ENCODE data around the gene GBP4.
"Not testable (repeated sequence)": the region's sequence is repeated elsewhere in the genome, so short reads cannot be mapped to it uniquely, and the experiment has no call there.

The GBP4 gene, protein sequence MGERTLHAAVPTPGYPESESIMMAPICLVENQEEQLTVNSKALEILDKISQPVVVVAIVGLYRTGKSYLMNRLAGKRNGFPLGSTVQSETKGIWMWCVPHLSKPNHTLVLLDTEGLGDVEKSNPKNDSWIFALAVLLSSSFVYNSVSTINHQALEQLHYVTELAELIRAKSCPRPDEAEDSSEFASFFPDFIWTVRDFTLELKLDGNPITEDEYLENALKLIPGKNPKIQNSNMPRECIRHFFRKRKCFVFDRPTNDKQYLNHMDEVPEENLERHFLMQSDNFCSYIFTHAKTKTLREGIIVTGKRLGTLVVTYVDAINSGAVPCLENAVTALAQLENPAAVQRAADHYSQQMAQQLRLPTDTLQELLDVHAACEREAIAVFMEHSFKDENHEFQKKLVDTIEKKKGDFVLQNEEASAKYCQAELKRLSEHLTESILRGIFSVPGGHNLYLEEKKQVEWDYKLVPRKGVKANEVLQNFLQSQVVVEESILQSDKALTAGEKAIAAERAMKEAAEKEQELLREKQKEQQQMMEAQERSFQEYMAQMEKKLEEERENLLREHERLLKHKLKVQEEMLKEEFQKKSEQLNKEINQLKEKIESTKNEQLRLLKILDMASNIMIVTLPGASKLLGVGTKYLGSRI

GRCh38 chr1:89198491-89199072 is at the start of gene GBP4:
TSS of gene GBP4 (minus strand) at chr1:89198942. CDS start at chr1:89198834, 108 bp downstream.
- H3K9me3 ChIP-seq (ENCODE audit: control insufficient read depth, low read depth, low read length) = no peaks in the 10 kb centered on the region
- H3K9ac ChIP-seq (ENCODE audit: low read length) = no peak within 1 kb of the TSS
- H3K4me3 ChIP-seq (ENCODE audit: low read length) = no peak within 1 kb of the TSS
- H3K27me3 ChIP-seq (ENCODE audit: control insufficient read depth, insufficient read depth, low read length) = no peaks in the 10 kb centered on the region
- H3K27ac ChIP-seq (ENCODE audit: low read length) = no peak within 1 kb of the TSS
- no peaks in the 10 kb centered on the region for H3K36me3 ChIP-seq (ENCODE audit: control insufficient read depth, low read depth, low read length)
- no peaks in the 10 kb centered on the region for H3K4me1 ChIP-seq (ENCODE audit: control insufficient read depth, low read depth, low read length)

DNA sequence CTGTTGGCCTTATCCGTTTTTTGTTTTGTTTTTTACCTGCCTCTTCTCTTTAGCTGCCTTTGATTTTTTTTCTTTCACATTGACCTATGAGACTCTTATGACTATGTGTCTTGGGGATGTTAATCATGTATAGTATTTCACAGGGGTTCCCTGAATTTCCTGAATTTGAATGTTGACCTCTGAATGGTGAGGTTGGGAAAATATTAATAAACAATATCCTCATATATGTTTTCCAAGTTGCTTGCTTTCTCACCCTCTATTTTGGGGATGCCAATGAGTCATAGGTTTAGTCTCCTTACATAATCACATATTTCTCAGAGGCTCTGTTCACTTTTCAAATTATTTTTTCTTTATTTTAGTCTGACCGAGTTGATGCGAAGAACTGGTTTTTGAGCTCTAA is 44.3 kb upstream of the GBP4 start:
- Histone ChIP-seq H3K9ac (ENCODE audit: low read length) (no peak overlapping the region), H3K27ac (ENCODE audit: low read length) (no peak overlapping the region), H3K36me3 (ENCODE audit: control insufficient read depth, low read depth, low read length) (no peaks in the 10 kb centered on the region), H3K4me3 (ENCODE audit: low read length) (no peak overlapping the region), H3K4me1 (ENCODE audit: control insufficient read depth, low read depth, low read length) (peaks cover 18% of the 10 kb centered on the region), H3K27me3 (ENCODE audit: control insufficient read depth, insufficient read depth, low read length) (no peaks in the 10 kb centered on the region), H3K9me3 (ENCODE audit: control insufficient read depth, low read depth, low read length) (no peaks in the 10 kb centered on the region)

DNA sequence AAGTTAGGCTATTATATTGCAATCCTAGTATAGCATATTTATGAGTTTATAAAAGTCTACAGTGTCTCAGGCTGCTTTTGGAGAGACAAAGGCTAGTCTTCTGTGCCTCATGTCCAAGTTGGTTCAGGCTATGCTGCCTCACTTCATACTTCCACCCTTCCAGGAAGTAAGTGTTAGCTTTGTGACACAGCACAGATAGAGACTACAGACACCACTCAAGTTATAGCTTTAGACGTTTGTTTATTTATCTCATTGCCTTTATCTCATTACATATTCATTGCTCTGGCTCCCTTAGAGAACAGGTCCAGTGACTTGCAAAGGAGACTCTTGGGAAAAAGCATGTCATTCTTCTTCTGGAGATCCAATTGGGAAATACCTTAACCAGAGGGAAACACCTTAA is 22.6 kb upstream of the GBP4 start:
- Histone ChIP-seq H3K9ac (ENCODE audit: low read length) (no peak overlapping the region), H3K4me1 (ENCODE audit: control insufficient read depth, low read depth, low read length) (no peaks in the 10 kb centered on the region), H3K27ac (ENCODE audit: low read length) (no peak overlapping the region), H3K36me3 (ENCODE audit: control insufficient read depth, low read depth, low read length) (no peaks in the 10 kb centered on the region), H3K27me3 (ENCODE audit: control insufficient read depth, insufficient read depth, low read length) (no peaks in the 10 kb centered on the region), H3K4me3 (ENCODE audit: low read length) (no peak overlapping the region), H3K9me3 (ENCODE audit: control insufficient read depth, low read depth, low read length) (peaks cover 3% of the 10 kb centered on the region)

DNA sequence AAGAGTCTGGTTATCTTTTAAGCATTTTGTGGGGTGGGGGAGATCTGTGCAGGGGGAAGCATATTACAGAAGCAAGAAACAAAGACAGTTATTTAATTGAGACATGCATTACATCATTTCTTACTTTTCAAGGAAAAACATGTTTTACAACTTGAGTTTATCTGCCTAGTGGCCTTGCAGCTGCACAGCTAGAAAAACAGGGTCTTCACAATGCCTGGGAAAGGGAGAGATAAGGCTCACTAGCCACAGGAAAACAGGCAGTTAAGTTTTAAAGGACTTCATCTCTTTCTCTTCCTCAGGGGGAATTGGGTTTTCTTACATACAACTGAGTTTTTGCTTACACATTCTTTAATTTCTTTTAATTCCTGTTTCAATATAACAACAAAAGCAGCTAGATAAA is 21.1 kb upstream of the GBP4 start:
- not testable (repeated sequence) for H3K36me3 ChIP-seq (ENCODE audit: control insufficient read depth, low read depth, low read length); H3K9ac ChIP-seq (ENCODE audit: low read length); H3K27ac ChIP-seq (ENCODE audit: low read length); H3K27me3 ChIP-seq (ENCODE audit: control insufficient read depth, insufficient read depth, low read length); H3K4me3 ChIP-seq (ENCODE audit: low read length); H3K9me3 ChIP-seq (ENCODE audit: control insufficient read depth, low read depth, low read length); H3K4me1 ChIP-seq (ENCODE audit: control insufficient read depth, low read depth, low read length)

GRCh38 chr1:89218941-89219340 is 20.2 kb upstream of the GBP4 start:
- not testable (repeated sequence) for H3K9ac ChIP-seq (ENCODE audit: low read length); H3K27ac ChIP-seq (ENCODE audit: low read length); H3K4me1 ChIP-seq (ENCODE audit: control insufficient read depth, low read depth, low read length); H3K27me3 ChIP-seq (ENCODE audit: control insufficient read depth, insufficient read depth, low read length); H3K36me3 ChIP-seq (ENCODE audit: control insufficient read depth, low read depth, low read length); H3K9me3 ChIP-seq (ENCODE audit: control insufficient read depth, low read depth, low read length); H3K4me3 ChIP-seq (ENCODE audit: low read length)

DNA sequence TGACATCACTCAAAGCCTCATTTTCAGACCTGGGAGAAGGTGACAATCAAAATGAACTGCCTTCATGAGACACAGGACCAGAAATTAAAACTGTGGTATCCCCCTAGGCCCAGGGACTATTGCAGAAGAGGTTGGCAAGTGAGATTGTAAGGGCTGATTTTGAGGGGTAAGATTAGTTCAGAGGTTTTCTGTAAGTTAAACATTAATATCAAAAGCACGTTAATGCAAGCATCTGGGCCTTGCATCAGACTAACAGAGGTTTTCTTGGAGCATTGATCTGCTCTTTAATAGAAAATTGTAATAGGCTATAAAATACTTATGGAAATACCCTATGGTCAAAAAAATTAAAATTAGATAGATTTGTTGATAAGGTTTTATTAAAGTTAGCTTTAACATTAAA is 14.6 kb upstream of the GBP4 start:
- H3K36me3 ChIP-seq (ENCODE audit: control insufficient read depth, low read depth, low read length) = no peaks in the 10 kb centered on the region
- H3K27ac ChIP-seq (ENCODE audit: low read length) = no peak overlapping the region
- peaks cover 21% of the 10 kb centered on the region for H3K9me3 ChIP-seq (ENCODE audit: control insufficient read depth, low read depth, low read length)
- no peak overlapping the region for H3K9ac ChIP-seq (ENCODE audit: low read length)
- no peaks in the 10 kb centered on the region for H3K27me3 ChIP-seq (ENCODE audit: control insufficient read depth, insufficient read depth, low read length)
- no peak overlapping the region for H3K4me3 ChIP-seq (ENCODE audit: low read length)
- no peaks in the 10 kb centered on the region for H3K4me1 ChIP-seq (ENCODE audit: control insufficient read depth, low read depth, low read length)

DNA sequence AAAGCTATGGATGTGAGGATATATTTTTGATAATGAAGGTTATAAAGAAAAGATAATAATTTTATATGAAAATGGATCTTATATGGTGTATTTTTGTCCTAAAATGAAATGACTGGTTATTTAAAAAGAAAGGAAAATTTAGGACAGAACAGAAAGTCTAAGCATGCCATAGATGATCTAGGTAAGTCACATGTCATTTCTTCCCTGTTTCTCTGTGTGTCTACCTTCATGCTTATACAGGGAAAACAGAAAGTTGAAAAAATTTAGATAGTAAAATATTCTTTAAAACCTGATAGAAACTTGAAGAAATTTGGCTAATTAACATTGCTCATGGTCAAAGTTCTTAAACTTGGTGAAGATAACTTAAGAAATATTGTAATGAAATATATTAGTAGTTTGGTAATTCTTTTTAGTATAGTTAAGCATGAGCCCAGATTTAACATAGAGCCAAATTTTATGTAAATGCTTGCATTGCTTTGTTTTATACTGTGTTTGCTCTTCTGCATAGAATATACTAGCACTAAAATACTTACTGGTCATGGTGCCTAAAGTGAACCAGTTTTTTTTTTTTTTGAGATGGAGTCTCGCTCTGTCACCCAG is 12.4 kb upstream of the GBP4 start:
- no peaks in the 10 kb centered on the region for H3K27me3 ChIP-seq (ENCODE audit: control insufficient read depth, insufficient read depth, low read length)

GRCh38 chr1:89206373-89206772 is 7.6 kb upstream of the GBP4 start:
- Histone ChIP-seq H3K36me3 (ENCODE audit: control insufficient read depth, low read depth, low read length) (no peaks in the 10 kb centered on the region), H3K4me1 (ENCODE audit: control insufficient read depth, low read depth, low read length) (no peaks in the 10 kb centered on the region), H3K9ac (ENCODE audit: low read length) (no peak overlapping the region), H3K27me3 (ENCODE audit: control insufficient read depth, insufficient read depth, low read length) (no peaks in the 10 kb centered on the region), H3K9me3 (ENCODE audit: control insufficient read depth, low read depth, low read length) (peaks cover 16% of the 10 kb centered on the region), H3K27ac (ENCODE audit: low read length) (no peak overlapping the region), H3K4me3 (ENCODE audit: low read length) (no peak overlapping the region)

More for the DNA sequence above, 12.4 kb upstream of the GBP4 start:
- H3K9ac ChIP-seq (ENCODE audit: low read length) = no peak overlapping the region
- no peak overlapping the region for H3K27ac ChIP-seq (ENCODE audit: low read length)
- H3K9me3 ChIP-seq (ENCODE audit: control insufficient read depth, low read depth, low read length) = peaks cover 18% of the 10 kb centered on the region
- H3K4me3 ChIP-seq (ENCODE audit: low read length) = no peak overlapping the region
- no peaks in the 10 kb centered on the region for H3K4me1 ChIP-seq (ENCODE audit: control insufficient read depth, low read depth, low read length)
- H3K36me3 ChIP-seq (ENCODE audit: control insufficient read depth, low read depth, low read length) = no peaks in the 10 kb centered on the region

DNA sequence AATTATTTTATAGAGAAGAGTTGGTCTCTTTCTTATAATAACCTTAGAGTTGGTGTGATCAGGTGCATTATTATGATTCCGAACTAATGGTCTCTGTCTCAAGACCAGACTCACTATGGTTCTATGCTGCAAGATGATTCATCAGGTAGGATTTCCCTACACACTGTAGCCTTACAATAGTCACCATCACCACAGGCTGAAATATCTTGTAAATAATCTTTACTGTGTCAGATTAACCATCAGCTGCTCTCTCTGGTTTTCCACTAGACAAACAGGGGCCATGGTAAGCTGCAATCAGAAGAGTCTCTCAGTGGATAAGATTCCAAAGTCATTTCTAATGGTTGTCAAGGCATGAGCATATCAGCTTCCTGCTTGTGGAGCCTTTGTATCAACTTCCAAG is 4.4 kb upstream of the GBP4 start:
- peaks cover 8% of the 10 kb centered on the region for H3K9me3 ChIP-seq (ENCODE audit: control insufficient read depth, low read depth, low read length)
- no peak overlapping the region for H3K9ac ChIP-seq (ENCODE audit: low read length)
- H3K36me3 ChIP-seq (ENCODE audit: control insufficient read depth, low read depth, low read length) = no peaks in the 10 kb centered on the region
- no peak overlapping the region for H3K4me3 ChIP-seq (ENCODE audit: low read length)
- H3K4me1 ChIP-seq (ENCODE audit: control insufficient read depth, low read depth, low read length) = no peaks in the 10 kb centered on the region
- H3K27me3 ChIP-seq (ENCODE audit: control insufficient read depth, insufficient read depth, low read length) = no peaks in the 10 kb centered on the region
- no peak overlapping the region for H3K27ac ChIP-seq (ENCODE audit: low read length)

DNA sequence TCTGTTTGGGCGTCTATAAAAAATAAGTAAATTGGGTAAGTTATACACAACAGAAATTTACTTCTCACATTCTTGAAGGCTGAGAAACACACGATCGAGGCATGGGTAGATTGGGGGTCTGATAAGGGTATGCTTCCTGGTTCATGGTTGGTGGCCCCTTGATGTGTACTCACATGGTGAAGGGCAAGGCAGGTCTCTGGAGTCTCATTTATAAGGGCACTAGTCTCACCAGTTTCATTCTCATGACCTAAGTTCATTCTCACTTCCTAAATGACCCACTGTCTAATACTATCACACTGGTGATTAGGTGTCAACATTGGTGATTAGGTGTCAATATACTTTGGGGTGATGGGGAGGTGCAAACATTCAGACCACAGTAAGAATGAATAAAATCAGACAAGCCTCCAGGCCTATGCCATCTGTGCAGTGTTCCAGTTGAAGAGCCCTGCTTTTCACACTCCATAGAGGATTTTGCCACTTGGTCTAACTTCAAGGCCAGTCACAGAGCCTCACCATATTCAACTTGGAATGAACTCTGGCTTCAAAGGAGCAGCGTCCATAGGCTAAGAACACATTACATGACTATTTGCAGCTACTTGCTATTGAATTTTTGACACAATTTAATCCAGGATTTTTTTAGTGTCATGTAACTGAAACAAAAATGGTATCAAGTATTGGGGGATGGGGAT is 2.5 kb upstream of the GBP4 start:
- Histone ChIP-seq H3K36me3 (ENCODE audit: control insufficient read depth, low read depth, low read length) (no peaks in the 10 kb centered on the region), H3K9ac (ENCODE audit: low read length) (no peak overlapping the region), H3K27ac (ENCODE audit: low read length) (no peak overlapping the region), H3K27me3 (ENCODE audit: control insufficient read depth, insufficient read depth, low read length) (no peaks in the 10 kb centered on the region), H3K4me1 (ENCODE audit: control insufficient read depth, low read depth, low read length) (no peaks in the 10 kb centered on the region), H3K9me3 (ENCODE audit: control insufficient read depth, low read depth, low read length) (peaks cover 8% of the 10 kb centered on the region), H3K4me3 (ENCODE audit: low read length) (no peak overlapping the region)

GRCh38 chr1:89200663-89201062 is 1.9 kb upstream of the GBP4 start:
- H3K4me3 ChIP-seq (ENCODE audit: low read length) = no peak overlapping the region
- no peaks in the 10 kb centered on the region for H3K27me3 ChIP-seq (ENCODE audit: control insufficient read depth, insufficient read depth, low read length)
- H3K9me3 ChIP-seq (ENCODE audit: control insufficient read depth, low read depth, low read length) = peaks cover 8% of the 10 kb centered on the region
- H3K36me3 ChIP-seq (ENCODE audit: control insufficient read depth, low read depth, low read length) = no peaks in the 10 kb centered on the region
- H3K4me1 ChIP-seq (ENCODE audit: control insufficient read depth, low read depth, low read length) = no peaks in the 10 kb centered on the region
- no peak overlapping the region for H3K9ac ChIP-seq (ENCODE audit: low read length)
- H3K27ac ChIP-seq (ENCODE audit: low read length) = no peak overlapping the region
